ENCODE results near the gene DEFB132. TPM values are rescaled to one million over a fixed set of nuclear protein-coding genes. Genes with fewer than 3 reads are reported as not detected.
"Not testable (repeated sequence)": the region's sequence is repeated elsewhere in the genome, so short reads cannot be mapped to it uniquely, and the experiment has no call there.

DEFB132 gene, protein sequence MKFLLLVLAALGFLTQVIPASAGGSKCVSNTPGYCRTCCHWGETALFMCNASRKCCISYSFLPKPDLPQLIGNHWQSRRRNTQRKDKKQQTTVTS
- total RNA-seq, result not detected

DNA sequence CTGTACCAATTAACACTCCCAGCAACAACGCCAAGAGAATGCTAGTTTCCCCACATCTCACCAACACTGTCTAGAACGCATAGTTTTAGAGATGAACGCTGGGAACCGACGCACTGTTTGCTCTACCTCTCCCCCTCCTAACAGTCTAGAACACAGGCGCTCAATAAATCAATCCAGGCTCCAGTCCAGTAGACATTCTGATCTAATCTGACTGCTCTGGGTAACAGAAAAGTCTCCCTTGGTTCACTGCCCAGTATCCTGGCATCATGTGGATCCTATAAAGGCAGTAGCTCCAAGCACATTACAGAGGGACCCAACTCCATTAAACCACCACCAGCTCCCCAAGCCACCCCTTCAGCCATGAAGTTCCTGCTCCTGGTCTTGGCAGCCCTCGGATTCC lies at the start of gene DEFB132:
DEFB132 (plus strand) TSS at position 306 of the 400 bp plus-strand sequence; CDS start at position 361, 55 bp downstream.
- ATAC-seq (no peak), DNase-seq (ENCODE audit: low spot score) (no peak)
- intact Hi-C loops (cut with DNase I), result no loop called here

DNA sequence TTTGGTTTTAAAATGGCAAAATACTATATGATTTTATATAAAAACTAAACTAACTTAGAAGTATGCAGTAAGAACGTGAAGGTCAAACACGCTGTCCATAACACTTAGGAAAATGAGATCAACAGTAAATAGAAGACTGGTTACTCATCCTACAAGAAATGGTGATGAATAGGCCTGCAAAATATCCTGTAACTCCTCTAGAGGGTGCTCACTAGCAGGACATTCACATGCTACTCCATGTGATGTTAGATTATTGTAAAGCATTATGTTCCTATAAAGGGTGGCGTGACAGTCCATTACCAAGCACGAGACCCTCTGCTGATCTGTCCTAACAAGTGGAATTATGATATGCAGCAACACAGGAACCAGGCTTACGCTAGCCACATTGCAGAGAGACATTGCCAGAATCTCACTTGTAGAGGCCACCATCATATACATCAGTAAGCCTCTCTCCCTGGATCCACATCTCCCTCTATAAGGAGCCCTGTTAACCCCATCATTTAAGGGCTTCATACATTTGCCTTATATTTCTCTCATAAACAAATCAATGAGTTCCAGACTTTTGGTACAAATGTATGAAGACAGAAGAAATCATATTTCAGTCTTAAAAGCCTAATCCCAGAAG lies 48.5 kb upstream of the DEFB132 start:
- intact Hi-C loops (cut with DNase I), result no loop called here
- peak; percentile 62 for ATAC-seq
- no peak for DNase-seq (ENCODE audit: low spot score)

DNA sequence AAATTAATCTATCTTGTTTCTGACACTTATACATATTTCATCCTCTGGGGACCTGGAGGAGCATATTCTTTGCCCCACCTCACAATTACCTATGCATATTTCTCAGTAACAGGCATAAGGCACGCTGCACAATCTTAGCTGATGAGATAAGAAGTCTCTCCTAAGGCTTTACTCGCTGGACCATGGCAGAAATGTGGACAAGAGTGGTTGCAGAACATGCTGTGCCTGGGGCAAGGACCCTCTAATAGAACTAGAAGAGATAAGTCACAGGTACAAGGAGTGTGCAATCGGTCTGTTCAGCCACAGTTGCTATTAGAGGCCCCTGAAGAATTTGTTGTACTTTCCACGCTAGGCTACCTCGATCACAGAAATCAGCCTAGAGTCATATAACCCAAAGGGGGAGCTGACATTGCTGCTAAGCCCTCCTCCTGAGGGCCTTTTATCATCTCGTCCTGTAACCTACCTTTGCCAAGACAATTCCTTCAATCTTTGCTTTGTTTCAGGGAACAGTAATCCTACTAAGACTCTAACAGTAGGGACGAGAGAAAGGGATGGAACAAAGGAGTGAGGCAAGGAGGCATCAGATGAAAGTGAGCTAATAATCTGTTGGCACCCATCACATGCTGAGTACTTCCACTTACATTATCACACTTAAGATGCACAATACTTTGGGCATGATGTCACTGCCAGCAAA lies 46.6 kb upstream of the DEFB132 start:
- DNase-seq (ENCODE audit: low spot score) (no peak), ATAC-seq (no peak)
- intact Hi-C loops (cut with DNase I), result no loop called here

DNA sequence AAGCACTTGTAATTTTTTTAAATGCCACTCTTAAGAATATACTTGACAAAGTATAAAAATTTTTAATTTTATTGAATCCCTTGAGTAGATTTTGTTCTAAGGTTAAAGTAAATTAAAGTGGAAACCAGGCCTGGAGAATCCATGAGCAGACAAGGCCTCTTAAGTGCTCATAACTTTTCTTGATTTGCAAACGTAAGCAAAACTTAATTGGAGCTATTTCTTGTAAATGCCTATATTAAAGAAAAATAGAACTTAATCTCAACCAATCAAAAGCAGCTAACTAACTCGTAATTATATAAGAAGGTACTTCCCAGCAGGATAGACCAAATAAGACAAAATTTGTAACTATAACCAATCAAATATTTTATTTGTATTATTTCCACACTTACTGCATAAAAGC lies 43.1 kb upstream of the DEFB132 start:
- intact Hi-C loops (cut with DNase I), result no loop called here
- DNase-seq (ENCODE audit: low spot score) (no peak), ATAC-seq (no peak)

DNA sequence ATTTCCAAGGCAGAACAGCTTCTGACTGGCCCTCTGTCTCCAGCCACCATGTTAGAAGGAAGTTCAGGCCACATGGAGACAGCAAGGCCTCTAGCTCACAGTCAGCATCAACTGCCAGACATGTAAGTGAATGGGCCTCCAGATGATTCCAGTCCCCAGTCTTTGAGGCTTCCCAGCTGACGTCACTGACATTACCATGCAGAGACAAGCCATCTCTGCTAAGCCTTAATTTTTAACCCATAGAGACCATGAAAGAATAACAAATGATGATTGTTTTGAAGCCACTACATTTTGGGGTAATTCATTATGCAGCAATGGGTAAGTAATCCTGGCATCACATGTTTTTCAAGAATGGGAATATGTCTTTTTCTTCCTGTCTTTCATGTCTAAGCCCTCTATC lies 41.7 kb upstream of the DEFB132 start:
- intact Hi-C loops (cut with DNase I), result no loop called here
- DNase-seq (ENCODE audit: low spot score) (no peak), ATAC-seq (no peak)

DNA sequence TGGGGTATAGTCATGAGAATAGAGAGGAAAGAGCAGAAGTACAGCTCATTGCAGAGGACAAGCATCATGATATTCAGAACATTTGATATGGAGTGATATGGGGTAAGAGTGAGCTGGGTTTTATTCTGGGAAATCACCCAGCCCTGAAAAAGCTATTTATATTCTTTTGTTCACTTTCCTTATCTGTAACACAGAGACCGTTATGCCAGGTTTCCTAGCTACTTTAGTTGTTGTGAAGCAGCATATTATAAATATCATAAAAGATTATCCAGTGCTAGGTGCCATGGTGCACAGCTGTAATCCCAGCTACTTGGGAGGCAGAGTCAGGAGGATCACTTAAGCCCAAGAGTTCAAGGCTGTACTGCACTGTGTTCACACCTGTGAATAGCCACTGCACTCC lies 40.3 kb upstream of the DEFB132 start:
- ATAC-seq (no peak), DNase-seq (ENCODE audit: low spot score) (no peak)
- intact Hi-C loops (cut with DNase I), result no loop called here

DNA sequence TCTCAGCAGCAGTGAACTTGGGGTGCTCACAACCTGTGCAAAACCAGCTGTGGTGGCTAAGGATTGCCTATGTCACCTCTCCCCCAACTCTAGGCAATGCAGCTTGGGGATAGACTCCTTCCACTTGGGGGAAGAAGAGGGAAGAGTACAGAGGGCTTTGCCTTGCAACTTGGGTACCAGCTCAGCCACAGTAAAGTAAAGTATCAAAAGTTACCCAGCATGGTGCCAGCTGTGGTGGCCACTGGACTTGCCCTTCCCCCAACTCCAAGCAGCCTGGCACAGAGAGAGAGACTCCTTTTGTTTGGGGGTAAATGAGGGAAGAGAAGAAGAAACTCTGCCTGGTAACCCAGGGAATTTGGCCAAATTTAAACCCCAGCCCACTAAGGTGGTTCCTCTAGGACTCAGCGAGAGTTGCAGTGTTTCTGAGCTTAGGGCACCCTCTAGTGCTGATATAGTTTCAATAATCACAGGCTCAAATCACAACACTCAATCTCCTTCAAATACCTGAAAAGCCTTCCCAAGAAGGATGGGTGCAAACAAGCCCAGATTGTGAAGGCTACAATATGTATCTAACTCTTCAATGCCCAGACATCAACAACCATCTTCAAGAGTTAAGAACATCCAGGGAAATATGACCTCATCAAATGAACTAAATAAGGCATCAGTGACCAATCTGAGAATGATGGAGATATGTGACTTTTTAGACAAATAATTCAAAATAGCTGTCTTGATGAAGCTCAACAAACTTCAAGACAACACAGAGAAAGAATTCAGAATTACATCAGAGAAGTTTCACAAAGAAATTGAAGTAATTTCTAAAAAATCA lies 38.0 kb upstream of the DEFB132 start:
- no peak for DNase-seq (ENCODE audit: low spot score)
- no peak for ATAC-seq
- intact Hi-C loops (cut with DNase I), result no loop called here

DNA sequence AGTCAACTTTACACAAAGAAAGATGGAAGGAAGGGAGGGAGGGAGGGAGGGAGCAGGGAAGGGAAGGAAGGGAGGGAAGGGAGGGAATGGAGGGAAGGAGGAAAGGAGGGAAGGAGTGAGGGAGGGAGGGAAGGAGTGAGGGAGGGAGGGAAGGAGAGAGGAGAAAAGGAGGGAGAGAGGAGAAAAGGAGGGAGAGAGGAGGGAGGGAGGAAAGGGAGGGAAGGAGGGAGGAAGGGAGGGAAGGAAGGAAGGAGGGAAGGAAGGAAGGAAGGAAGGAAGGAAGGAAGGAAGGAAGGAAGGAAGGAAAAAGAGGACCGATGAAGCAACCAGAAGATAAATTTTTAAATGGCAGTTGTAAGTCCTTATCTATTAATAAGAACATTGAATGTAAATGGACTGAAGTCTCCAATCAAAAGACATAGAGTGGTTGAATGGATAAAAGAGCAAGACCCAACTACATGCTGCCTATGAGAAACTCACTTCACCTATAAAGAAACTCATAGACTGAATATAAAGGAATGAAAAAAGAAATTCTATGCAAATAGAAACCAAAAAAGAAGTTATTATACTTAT lies 36.2 kb upstream of the DEFB132 start:
- DNase-seq (ENCODE audit: low spot score) (no peak), ATAC-seq (no peak)
- intact Hi-C loops (cut with DNase I), result no loop called here

DNA sequence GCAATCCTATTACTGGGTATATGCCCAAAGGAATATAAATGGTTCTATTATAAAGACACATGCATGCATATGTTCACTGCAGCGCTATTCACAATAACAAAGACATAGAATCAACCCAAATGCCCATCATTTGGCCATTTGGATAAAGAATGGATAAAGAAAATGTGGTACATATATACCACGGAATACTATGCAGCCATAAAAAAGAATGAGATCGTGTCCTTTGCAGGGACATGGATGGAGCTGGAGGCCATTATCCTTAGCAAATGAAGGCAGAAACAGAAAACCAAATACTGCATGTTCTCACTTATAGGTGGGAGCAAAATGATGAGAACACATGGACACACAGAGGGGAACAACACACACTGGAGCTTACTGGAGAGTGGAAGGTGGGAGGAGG lies 31.6 kb upstream of the DEFB132 start:
- DNase-seq (ENCODE audit: low spot score); intact Hi-C loops (cut with DNase I); ATAC-seq: not testable (repeated sequence)

DNA sequence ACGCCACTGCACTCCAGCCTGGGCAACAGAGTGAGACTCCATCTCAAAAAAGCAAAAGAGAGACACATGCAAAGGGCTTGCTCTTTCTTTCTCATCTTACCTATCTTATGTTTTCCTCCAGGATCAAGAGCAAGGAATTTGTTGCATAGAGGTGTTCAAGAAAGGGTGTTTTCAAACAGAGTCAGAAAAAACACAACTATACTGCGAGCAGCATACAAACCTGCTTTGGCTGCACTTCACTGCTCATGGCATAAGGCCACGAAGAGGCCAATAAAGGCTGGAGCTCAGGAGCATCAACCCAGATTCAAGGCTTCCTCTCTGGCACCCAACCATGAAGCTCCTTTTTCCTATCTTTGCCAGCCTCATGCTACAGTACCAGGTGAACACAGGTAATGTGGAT lies 30.6 kb upstream of the DEFB132 start, which contains the start of gene DEFB129:
DEFB129 (plus strand) TSS at position 301 of the 400 bp plus-strand sequence; CDS start at position 332, 31 bp downstream.
- intact Hi-C loops (cut with DNase I), result no loop called here
- no peak for DNase-seq (ENCODE audit: low spot score)
- no peak for ATAC-seq

DNA sequence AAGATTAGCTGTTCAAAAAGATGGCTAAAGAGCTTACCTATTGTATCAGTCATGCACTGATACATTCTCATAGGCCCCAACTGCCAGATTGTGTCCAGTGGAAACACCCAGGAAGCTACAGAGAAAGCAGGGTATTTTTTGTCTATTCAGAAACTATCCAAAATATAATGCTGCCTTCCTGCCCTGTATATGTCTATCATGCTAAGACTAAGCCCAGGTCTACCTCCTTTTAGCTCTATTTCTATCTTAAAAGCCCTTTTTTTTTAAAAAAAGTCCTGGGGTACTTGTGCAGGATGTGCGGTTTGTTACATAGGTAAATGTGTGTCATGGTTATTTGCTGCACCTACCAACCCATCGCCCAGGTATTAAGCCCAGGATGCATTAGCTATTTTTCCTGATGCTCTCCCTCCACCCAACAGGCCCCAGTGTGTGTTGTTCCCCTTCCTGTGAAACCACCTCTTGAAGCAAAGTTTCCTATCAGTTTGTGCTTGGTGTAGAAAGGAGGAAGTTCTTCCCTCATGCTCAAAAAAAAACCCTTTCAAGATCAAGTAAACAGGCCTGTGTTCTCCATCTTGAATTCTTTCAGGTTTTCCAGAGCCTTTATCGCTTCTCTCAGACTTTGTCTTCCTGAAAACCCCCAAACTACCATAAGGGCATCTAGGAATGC lies 30.0 kb upstream of the DEFB132 start:
- no peak for ATAC-seq
- intact Hi-C loops (cut with DNase I), result no loop called here
- no peak for DNase-seq (ENCODE audit: low spot score)

DNA sequence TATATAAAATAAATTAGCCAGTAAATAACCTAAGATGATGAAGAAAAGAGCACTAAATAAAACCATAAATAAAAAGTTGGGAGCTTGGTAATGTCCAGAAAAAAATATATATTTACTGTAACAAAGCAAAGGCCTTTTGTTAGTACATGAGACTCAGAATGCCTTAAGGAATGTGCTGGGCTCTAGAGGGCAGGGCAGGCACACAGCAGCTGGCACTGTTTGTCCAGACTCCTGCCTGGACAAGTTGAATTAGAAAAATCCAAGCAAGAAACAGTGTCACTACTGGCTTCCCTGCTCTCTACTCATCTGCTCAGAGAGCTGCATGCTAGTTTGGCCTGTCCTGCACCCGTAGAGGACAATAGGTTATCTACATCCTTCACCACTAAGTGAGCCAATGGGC lies 21.6 kb upstream of the DEFB132 start:
- peak; percentile 50 for ATAC-seq
- DNase-seq (ENCODE audit: low spot score), result no peak
- intact Hi-C loops (cut with DNase I), result no loop called here

DNA sequence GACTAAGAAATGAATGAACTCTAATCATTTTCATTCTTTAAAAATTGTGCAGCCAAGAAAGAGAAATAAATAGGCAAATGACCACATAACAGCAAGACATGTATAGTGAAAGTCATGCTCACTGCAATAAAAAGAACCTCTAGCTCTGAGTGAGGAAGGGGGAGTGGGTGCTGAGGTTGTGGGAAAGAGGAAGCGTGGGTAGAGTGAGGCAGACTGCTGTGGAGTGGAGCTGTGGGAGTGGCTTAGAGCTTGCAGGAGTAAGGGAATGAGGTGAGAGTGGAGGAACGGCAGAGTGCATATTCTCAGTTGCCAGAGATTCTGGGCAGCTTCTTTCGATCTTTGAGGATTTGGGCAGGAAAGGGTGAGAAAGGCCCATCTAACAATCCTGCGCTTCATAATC lies 20.0 kb upstream of the DEFB132 start:
- DNase-seq (ENCODE audit: low spot score) (no peak), ATAC-seq (peak; percentile 70)
- intact Hi-C loops (cut with DNase I), result no loop called here

DNA sequence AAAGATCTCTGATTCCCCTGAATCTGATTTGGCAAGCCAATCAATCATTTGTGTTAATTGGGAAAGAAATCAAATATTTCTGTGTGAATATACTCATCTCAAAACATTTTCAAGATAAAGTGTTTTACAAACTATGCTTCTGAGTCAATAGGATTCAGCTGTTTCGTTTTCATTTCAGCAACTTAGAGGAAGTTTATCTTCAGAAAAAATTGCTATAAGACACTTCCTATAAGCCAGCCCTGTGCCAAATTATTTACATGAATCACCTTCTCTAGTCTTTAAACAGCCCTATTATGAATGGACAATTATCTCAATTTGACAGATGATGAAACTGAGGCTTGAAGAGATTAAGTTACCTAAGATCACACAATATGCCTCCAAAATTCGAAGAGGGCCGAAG lies 19.6 kb upstream of the DEFB132 start:
- ATAC-seq (no peak), DNase-seq (ENCODE audit: low spot score) (no peak)
- intact Hi-C loops (cut with DNase I), result no loop called here

DNA sequence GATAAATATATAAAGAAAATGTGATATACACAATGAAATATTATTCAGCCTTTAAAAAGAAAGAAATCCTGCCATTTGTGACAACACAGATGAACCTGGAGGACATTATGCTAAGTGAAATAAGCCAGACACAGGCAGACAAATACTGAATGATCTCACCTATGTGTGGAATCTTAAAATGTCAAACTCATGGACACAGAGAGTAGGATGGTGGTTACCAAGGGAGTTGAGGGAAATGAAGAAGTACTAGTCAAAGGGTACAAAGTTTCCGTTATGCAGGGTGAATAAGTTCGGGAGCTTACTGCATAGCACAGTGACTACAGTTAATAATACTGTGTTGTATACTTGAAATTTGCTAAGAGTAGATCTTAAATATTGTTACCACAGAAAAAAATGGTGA lies 14.6 kb upstream of the DEFB132 start:
- DNase-seq (ENCODE audit: low spot score) (no peak), ATAC-seq (no peak)
- intact Hi-C loops (cut with DNase I), result no loop called here

DNA sequence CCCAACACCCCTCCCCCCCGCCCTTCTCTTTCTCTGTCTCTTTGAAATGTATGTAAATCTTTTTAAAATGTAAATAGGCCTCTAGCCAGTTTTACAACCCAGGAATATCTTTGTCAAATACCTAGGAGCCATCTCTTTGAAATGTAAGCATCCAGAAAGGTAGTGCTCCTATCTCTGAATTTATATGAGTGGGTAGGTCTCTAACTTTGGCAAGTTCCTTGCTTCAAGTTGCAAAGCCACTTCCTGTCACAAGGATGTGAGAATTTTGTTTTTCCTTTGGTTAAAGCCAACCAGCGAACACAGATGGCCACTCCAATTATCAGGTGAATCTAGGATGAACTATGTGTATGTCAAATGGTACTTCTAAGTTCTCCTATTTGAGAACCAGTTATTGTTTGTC lies 6.2 kb upstream of the DEFB132 start:
- intact Hi-C loops (cut with DNase I), result no loop called here
- DNase-seq (ENCODE audit: low spot score), result no peak
- no peak for ATAC-seq

DNA sequence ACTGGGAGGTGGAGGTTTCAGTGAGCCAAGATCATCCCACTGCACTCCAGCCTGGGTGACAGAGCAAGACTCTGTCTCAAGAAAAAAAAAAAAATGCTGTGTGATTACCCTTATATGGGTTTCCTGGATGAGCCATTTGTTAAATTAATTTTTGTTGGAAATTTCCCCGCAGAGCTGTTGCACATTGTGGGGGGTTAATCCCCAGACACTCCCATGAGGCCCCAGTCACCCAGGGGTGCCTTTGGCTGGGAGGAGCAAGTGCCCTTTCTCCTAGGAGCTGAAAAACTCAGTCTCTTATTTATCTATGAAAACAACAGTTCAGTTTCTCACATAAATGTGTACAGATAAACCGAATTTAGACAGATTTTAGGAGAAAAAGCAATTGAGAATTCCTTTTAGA lies 4.7 kb upstream of the DEFB132 start:
- intact Hi-C loops (cut with DNase I), result no loop called here

DNA sequence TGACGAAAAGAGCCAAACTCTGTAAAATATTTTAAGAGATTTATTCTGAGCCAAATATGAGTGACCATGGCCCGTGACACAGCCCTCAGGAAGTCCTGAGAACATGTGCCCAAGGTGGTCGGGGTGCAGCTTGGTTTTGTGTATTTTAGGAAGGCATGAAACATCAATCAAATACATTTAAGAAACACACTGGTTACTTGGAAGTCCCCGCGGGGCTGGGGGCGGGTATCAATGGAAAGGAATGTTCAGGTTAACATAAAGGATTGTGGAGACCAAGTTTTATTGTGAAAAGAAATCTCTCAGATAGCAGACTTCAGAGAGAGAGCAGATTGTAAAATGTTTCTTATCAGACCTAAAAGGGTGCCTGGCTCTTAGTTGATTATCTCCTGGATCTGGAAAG lies 4.1 kb upstream of the DEFB132 start:
- ATAC-seq; DNase-seq (ENCODE audit: low spot score); intact Hi-C loops (cut with DNase I): not testable (repeated sequence)

More for the DNA sequence above, 4.7 kb upstream of the DEFB132 start:
- ATAC-seq, result no peak
- DNase-seq (ENCODE audit: low spot score), result no peak

DNA sequence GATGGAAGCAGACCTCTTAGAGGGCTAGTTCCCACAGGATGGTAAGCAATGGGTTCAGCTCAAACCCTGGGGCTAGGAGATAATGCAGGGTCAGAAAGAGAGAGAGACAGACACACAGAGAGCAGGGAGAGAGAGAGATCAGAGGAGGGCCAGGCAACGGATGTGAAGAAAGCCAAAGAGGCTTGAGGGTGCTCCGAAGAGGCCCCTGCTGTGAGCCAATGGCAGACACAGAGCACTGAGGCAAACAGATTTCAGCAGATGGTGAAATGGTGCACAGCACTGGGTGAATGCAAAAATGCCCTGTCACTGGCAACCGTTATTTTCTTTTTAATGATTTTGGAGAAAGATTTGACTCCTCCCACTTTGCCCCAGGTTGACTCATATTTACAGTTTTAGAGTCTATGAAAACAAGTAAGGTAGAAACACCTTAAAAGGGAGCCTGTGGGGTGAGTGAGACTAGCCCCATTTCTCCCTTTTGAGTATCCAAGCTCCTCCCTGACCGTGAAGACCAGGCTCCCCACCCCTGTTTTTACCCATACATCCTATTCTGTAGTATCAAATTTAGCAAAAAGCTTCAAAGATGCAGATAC lies 840 bp downstream of the DEFB132 start:
- DNase-seq (ENCODE audit: low spot score), result no peak
- no peak for ATAC-seq
- intact Hi-C loops (cut with DNase I), result no loop called here
